GM19328 (cell line): ENCODE results near the gene NAIF1.
"Not testable (repeated sequence)": the region's sequence is repeated elsewhere in the genome, so short reads cannot be mapped to it uniquely, and the experiment has no call there.

Experiments
- ATAC-seq: cut with Tn5 transposase; IDR thresholded peaks from one replicate; pipeline ENCODE4 v1.9.1; 2021; ENCODE audit warnings: mild to moderate bottlenecking, moderate library complexity; ENCODE audit not compliant: unreplicated experiment

Gene NAIF1

DNA sequence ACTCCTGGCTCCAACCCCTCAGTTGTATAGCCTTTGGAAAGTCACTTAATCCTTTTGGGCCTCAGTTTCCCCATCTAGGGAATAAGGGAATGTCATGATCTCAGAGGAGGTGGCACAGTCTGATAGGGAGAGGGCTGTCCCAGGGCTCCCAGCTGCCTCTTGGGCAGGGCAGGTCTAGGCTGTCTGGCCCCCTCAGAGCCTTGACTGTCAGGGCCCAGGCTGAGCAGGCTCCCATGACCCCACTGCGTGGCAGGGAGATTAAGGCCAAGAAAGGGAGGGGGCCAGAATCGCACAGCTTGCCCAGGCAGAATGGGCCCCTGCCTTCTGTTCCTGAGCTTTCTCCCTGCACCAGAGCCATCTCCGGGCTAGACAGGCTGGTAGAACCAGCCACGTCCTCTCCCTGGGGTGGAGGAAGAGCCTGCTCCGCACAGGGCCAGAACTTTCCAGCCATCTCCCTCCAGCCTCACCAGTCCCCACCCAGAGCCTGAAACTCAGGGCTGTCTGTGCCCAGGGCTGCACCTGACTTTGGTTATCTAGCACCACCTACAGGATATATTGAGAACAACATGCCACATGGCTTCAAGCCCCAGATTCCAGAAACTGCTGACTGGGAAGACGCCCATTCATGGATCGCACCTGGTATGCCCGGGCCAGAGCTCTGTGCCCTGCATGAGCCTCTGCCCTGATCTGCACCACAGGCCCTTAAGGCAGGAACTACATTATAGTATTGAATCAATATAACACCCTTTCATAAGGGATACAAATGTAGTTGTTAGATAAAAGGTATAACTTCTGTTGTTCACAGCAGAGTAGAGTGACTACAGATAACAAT is 32.1 kb downstream of the NAIF1 start:
- ATAC-seq = peak; percentile 44

DNA sequence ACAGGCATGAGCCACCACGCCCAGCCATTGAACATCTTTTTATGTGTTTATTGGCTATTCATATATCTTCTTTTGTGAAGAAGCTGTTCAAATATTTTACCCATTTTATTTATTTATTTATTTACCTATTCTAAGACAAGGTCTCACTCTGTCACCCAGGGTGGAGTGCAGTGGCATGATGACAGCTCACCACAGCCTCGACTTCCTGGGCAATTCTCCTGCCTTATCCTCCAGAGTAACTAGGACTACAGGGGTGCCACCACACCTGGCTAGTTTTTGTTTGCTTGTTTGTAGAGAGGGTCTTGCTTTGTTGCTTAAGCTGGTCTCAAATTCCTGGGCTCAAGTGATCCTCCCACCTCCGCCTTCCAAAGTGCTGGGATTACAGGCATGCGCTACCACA is 33.5 kb downstream of the NAIF1 start:
- ATAC-seq = no peak

DNA sequence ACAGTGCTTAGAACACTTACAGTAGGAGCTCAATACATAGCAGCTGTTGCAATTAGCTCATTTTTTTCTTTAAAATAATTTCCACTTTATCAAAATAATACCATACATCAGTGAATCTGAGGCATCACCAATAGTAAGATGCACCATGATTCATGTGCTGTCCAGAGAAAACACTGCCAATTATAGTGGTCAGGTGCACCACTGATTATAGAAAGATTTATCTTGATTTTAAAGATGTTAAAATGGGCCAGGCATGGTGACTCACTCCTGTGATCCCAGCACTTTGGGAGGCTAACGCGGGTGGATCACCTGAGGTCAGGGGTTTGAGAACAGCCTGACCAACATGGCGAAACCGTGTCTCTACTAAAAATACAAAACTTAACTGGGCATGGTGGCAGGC is 39.4 kb downstream of the NAIF1 start:
- ATAC-seq = no peak

DNA sequence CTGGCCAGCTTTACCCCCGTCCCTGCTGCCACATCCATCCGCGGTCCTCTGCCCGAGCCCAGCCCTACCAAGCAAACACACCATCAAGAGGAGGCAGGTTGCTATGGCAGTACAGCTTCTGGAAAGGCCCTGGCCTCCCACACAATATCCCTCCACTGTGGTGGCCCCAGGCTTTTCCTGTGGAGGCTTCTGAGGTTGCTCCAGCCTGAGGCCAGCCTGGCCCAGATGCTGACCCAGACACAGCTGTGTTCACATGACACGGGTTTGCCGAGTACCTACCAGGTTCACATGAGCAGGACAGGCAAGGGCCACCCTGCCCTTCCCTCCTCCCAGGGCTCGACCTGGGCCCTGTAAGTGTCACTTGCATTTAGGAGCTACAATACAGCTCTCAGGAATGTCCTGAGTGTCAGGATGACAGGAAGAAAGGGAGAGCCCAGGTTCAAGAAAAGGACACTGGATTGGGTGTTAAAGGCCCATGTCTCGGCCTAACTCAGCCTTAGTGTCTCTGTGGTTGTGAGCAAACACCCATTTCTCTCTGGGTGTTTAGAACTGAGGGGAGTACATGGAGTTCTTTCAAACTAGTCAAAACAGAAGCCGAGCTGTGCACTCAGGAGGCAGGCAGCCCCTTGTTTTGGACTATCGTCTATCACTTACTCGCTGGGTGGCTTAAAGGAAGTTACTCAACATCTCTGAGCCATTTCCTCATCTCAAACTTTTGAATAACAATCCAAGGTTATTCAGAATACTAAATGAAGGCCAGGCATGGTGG is 40.2 kb downstream of the NAIF1 start:
- no peak for ATAC-seq

DNA sequence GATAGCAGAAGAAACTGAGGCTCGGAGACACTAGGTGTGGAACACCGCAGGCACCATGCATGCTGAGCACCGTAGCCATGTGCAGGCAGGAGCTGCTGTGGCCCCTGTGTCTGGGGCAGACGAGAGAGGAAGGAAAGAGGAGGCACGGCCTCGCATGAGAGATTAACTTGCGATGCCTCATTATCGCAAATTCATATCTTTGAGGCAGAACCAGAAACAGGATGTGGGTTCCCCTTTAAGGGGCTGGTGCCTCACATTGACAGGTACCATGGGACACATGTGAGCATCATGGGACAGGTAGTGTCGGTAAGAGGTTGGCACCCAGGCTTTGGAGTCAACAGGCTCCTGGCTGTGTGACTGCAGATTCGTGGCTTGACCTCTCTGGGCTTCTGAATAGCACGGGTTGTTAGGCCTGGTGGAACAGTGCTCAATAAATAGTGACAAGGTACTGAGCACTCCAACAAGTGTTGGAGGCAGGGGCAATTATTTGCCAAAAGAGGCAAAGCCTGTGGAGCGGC is 40.8 kb downstream of the NAIF1 start:
- ATAC-seq = no peak

DNA sequence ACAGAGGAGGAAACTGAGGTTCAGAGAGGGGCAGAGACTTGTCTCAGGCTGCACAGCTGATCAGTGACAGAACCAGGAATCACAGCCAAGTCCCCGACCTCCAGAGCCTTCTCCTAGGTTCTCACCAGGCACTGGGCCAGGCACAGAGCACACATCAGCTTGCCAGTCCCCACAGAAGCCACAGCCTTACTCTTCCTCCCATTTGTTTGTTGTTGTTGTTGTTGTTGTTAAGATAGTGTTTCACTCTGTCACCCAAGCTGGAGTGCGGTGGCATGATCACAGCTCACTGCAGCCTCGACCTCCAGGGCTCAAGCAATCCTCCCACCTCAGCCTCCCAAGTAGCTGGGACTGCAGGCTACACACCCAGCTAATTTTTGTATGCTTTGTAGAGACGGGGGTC is 41.4 kb downstream of the NAIF1 start:
- no peak for ATAC-seq

DNA sequence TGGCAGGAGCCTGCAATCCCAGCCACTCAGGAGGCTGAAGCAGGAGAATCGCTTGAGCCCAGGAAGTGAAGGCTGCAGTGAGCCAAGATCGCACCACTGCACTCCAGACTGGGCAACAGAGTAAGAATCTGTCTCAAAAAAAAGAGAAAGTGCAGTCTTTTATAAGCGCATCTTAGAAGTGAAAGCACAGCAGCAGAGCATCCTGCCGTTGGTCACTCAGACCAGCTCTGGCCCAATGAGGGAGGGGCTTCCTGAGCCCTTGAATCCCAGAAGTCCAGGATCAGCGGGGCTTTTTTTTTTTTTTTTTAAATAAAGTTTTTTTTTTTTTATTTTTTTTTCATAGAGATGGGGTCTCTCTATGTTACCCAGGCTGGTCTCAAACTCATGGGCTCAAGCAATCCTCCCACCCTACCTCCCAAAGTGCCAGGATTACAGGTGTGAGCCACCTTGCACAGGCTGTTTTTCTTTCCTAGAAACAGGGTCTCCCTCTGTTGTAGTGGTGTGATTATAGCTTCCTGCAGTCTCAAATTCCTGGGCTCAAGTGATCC is 42.3 kb downstream of the NAIF1 start:
- no peak for ATAC-seq

DNA sequence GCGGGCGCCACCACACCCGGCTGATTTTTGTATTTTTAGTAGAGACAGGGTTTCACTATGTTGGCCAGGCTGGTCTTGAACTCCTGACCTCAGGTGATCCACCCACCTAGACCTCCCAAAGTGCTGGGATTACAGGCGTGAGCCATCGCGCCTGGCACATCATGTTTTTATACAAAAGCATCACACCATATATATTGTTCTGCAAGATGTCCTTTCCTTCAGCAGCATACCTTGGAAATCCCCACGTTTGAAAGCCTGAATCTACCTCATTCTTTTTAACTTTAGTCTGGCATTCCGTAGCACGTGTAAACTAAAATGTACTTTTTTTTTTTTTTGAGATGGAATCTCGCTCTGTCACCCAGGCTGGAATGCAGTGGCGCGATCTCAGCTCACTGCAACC is 43.4 kb downstream of the NAIF1 start:
- ATAC-seq = not testable (repeated sequence)

DNA sequence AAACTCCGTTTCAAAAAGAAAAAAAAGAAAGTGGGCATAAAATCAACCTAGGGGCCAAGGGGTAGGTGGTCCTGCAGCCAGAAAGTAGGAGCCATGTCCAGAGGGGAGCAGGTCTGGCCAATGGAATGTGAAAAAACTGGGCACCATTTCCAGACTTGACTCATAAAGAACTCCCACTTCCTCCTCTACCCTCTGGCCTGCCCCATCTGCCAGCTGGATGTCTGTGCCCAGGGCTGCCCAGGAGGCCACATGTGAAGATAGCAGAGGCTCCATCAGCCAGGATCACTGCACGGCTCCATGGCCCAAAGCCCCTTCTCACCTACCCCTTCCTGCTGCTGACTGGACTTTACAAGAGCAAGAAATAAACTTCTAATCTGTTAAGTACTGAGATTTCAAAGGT is 44.2 kb downstream of the NAIF1 start:
- no peak for ATAC-seq

DNA sequence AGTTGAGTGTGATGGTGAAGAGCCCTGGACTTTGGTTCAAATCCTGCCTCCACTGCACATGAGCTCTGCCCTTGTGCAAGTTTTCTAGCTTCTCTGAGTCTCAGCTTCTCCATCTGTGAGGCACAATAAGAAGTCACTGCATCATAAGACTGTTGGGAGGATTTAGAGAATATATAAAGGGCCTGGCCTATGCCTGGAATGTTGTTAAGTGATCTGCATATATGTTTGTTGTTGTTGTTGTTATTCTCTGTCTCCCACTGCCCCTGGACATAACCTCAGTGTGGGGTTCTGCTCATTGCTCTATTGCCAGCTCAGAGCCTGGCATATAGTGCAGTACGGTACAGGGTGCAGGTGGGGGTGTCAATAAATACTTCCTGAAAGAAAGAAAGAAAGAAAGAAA is 46.0 kb downstream of the NAIF1 start:
- no peak for ATAC-seq

DNA sequence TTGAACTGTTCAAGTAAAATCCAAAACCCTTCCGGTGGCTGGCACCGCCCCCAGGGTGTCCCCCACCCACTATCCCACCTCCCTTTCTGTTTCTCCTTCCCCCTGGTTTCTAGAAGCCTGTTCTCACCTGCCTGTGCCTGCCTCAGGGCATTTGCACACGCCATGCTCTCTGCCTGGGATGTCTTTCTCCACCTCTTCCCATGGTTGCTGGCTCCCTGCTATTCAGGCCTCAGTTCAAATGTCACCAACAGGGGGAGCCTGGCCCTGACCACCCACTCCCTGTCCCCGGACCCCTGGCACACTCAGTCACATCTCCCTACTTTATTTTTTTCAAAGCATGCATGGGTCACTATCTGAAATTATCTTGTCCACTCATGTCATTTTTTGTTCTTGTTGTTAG is 46.4 kb downstream of the NAIF1 start:
- no peak for ATAC-seq

DNA sequence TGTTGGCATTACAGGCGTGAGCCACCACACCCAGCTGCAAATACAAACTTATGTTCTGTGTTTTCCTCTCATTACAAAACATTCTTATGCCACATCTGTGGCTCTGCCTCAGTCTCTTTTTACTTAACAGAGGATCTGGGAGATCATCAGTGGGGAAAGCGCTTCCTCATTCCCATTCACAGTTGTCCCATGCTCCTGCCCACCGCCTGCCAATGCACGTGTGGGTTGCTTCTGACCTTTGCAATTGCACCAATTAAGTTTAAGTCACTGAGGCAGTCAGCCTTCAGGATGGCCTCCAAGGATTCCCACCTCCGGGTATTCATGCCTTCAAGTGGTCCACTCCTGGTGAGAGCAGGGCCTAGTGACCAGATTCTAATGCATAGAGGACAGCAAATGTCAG is 51.4 kb downstream of the NAIF1 start:
- ATAC-seq = no peak
